Activated CD8-positive, alpha-beta T cell treated with anti-CD3 and anti-CD28 coated beads, Interleukin-2, amount 10 ng/mL, durations not matched to agents 7 days and 5 days (primary cell): ENCODE measurements around the gene HERC6. TPM values are rescaled to one million over a fixed set of nuclear protein-coding genes. Genes with fewer than 3 reads are reported as not detected.
"Not testable (repeated sequence)": the region's sequence is repeated elsewhere in the genome, so short reads cannot be mapped to it uniquely, and the experiment has no call there.

ENCODE experiments used
- ATAC-seq: fragments of 150-1000 bp; cut with Tn5 transposase; one replicate; pipeline ENCODE4 v1.10.0; 2021; ENCODE audit warnings: moderate library complexity
- CTCF ChIA-PET: fragments of 350-600 bp; sonication (Branson Sonifier 250); formaldehyde crosslinking; loops from one replicate; lab custom pipeline; 2021; ENCODE audit warnings: antibody characterized with exemption; lab: Charles Lee
- POLR2A ChIA-PET: fragments of 350-600 bp; sonication (Branson Sonifier 250); formaldehyde crosslinking; loops from one replicate; lab custom pipeline; 2021; ENCODE audit warnings: antibody characterized with exemption; lab: Charles Lee
- DNase-seq: peaks from one replicate; pipeline ENCODE4 v3.0.0-alpha.2; 2020
- H3K27ac Mint-ChIP-seq: one replicate; pipeline ENCODE4 v1.8.0; 2021; ENCODE audit warnings: mild to moderate bottlenecking, mixed read lengths
- H3K27me3 Mint-ChIP-seq: one replicate; pipeline ENCODE4 v1.8.0; 2021; ENCODE audit warnings: low read depth, mixed read lengths
- H3K36me3 Mint-ChIP-seq: one replicate; pipeline ENCODE4 v1.8.0; 2021; ENCODE audit warnings: low read depth, mixed read lengths
- H3K4me1 Mint-ChIP-seq: one replicate; pipeline ENCODE4 v1.8.0; 2021; ENCODE audit warnings: low read depth, mixed read lengths
- H3K4me3 Mint-ChIP-seq: one replicate; pipeline ENCODE4 v1.8.0; 2021; ENCODE audit warnings: mild to moderate bottlenecking, mixed read lengths
- H3K9me3 Mint-ChIP-seq: one replicate; pipeline ENCODE4 v1.8.0; 2022; ENCODE audit warnings: mixed read lengths; ENCODE audit not compliant: insufficient read depth
- total RNA-seq, 2 experiments: library from RNA; stranded (reverse); gene quantifications; one replicate each; pipeline ENCODE4 v1.2.3, GENCODE V29; 2021

Gene HERC6
- total RNA-seq, 2 experiments from 2014 or later, result 25.5 to 26.9 TPM

DNA sequence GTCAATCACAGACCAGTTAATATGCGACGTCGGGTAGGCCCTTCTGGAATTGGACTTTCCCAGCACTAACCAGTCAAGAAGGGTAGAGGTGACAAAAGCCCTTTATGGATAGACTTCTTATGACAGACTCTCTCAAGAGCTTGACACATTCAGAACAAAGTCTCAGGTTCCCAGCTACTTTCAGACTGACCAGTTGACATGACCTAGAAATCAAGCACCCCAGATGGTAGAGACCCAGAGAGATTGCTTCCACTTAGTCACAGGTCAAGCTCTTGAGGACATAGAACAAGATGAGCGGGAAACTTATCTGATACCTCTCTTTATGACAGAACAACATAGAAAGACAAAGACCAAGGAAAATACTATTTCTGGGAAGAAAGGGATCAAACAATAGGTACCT lies 21.4 kb upstream of the HERC6 start:
- Mint-ChIP-seq H3K9me3 (peaks cover 28% of the 10 kb centered on the region), H3K27me3 (no peaks in the 10 kb centered on the region), H3K36me3 (peaks cover under 1% of the 10 kb centered on the region), H3K27ac (no peak overlapping the region), H3K4me3 (no peak overlapping the region), H3K4me1 (no peaks in the 10 kb centered on the region)
- ChIA-PET POLR2A (no interaction called here), CTCF (no interaction called here)
- ATAC-seq, result no peak
- DNase-seq, result no peak

DNA sequence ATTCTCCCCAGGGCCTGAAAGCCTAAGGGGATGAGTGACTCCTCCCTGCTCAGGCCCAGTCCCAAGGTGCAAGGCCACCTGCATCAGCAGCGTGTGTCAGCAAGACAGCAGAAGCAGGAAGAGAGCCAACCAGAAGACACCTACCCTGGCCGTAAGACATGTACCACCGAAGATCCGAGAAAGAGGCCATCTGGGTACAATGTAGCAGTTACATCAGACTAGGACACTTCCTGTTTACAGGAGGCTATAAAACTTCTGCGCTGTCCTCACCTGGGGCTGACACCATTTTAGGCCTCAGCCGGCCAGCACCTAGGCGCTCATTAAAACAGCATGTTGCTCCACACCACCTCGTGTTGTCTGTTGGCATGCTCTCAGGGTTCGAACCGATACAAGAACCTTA lies 19.1 kb upstream of the HERC6 start:
- ChIA-PET CTCF (no interaction called here), POLR2A (no interaction called here)
- Mint-ChIP-seq H3K4me1 (no peaks in the 10 kb centered on the region), H3K27me3 (peaks cover 2% of the 10 kb centered on the region), H3K9me3 (peaks cover 27% of the 10 kb centered on the region), H3K36me3 (peaks cover 2% of the 10 kb centered on the region), H3K4me3 (no peak overlapping the region), H3K27ac (no peak overlapping the region)
- ATAC-seq (no peak), DNase-seq (no peak)

DNA sequence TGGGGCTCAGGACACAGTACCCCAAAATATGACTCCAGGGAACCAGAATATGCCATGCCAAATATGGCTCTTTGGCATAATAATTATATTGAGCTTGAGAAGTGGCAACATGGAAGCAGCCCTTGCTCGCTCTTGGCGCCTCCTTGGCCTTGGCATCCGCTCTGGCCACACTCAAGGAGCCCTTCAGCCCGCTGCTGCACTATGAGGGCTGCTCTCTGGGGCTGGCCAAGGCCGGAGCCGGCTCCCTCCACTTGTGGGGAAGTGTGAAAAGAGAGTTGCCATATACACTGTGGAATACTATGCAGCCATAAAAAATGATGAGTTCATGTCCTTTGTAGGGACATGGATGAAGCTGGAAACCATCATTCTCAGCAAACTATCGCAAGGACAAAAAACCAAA lies 18.4 kb upstream of the HERC6 start:
- Mint-ChIP-seq H3K27me3 (peaks cover 2% of the 10 kb centered on the region), H3K36me3 (peaks cover 2% of the 10 kb centered on the region), H3K4me3 (no peak overlapping the region), H3K9me3 (peaks cover 29% of the 10 kb centered on the region), H3K4me1 (no peaks in the 10 kb centered on the region), H3K27ac (no peak overlapping the region)
- DNase-seq (no peak), ATAC-seq (no peak)
- POLR2A ChIA-PET, result no interaction called here
- CTCF ChIA-PET, result no interaction called here

DNA sequence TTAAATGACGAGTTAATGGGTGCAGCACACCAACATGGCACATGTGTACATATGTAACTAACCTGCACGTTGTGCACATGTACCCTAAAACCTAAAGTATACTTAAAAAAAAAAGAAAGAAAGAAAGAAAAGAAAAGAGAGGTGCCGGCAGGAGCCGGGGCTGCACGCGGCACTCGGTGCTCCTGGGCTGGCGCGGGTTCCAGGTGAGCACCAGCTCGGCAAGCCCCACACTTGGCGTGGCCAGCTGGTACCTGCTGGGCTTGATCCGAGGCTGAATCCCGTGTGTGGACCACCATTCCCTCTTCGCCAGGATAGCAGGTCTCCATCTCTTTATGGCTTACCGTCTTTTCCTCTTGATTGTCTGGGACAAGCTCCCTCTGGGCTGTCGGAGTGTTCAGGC lies 17.9 kb upstream of the HERC6 start:
- no peaks in the 10 kb centered on the region for H3K4me1 Mint-ChIP-seq
- H3K9me3 Mint-ChIP-seq, result peaks cover 29% of the 10 kb centered on the region
- H3K36me3 Mint-ChIP-seq, result peaks cover 2% of the 10 kb centered on the region
- CTCF ChIA-PET, result no interaction called here
- no peak overlapping the region for H3K27ac Mint-ChIP-seq
- no peak for ATAC-seq
- H3K27me3 Mint-ChIP-seq, result peaks cover 2% of the 10 kb centered on the region
- POLR2A ChIA-PET, result no interaction called here
- DNase-seq, result no peak
- no peak overlapping the region for H3K4me3 Mint-ChIP-seq

DNA sequence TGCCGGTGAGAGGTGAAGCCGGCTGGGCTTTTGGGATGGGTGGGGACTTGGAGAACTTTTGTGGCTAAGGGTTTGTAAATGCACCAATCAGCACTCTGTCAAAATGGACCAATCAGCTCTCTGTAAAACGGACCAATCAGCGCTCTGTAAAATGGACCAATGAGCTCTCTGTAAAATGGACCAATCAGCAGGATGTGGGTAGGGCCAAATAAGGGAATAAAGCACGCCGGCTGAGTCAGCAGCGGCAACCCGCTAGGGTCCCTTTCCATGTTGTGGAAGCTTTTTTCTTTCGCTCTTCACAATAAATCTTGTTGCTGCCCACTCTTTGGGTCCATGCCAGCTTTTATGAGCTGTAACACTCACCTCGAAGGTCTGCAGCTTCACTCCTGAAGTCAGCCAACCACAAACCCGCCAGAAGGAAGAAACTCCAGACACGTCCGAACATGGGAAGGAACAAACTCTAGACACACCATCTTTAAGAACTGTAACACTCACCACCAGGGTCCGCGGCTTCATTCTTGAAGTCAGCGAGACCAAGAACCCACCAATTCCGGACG lies 17.4 kb upstream of the HERC6 start:
- H3K4me1 Mint-ChIP-seq, DNase-seq, H3K36me3 Mint-ChIP-seq, POLR2A ChIA-PET, ATAC-seq, H3K4me3 Mint-ChIP-seq, H3K27ac Mint-ChIP-seq, H3K27me3 Mint-ChIP-seq, CTCF ChIA-PET: not testable (repeated sequence)
- peaks cover 29% of the 10 kb centered on the region for H3K9me3 Mint-ChIP-seq

DNA sequence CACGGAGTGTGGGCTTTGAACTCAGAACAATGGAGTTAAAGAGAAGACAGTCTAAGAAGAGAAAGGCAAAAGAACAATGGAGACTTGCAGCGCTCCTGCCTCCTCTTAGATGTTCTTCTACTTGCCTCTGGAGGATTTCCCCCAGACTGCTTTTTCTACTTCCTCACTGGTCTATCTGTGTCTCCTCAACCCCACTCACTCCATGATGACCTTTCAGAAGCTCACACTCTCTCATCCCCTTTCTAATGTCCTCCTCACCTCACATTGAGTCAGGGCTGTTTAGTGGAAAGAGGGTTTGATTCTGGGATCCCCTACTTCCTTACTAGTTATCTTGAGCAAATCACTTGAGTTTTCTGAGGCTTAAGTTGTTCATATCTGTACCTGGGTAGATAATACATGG lies 12.2 kb upstream of the HERC6 start:
- Mint-ChIP-seq H3K4me3 (no peak overlapping the region), H3K27ac (no peak overlapping the region), H3K4me1 (peaks cover 4% of the 10 kb centered on the region), H3K27me3 (peaks cover 2% of the 10 kb centered on the region), H3K9me3 (peaks cover 17% of the 10 kb centered on the region), H3K36me3 (peaks cover 2% of the 10 kb centered on the region)
- DNase-seq (no peak), ATAC-seq (no peak)
- ChIA-PET POLR2A (no interaction called here), CTCF (no interaction called here)

DNA sequence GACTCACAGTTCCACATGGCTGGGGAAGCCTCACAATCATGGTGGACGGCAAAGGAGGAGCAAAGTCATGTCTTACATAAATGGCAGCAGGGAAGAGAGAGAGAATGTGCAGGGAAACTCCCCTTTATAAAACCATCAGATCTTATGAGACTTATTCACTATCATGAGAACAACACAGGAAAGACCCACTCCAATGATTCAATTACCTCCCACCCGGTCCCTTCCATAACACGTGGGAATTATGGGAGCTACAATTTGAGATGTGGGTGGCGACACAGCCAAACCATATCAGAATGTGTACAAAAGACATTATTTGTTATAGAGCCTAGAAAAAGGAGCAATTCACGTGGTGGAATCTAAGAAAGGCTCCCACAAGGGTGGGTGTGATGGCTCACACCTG lies 10.8 kb upstream of the HERC6 start:
- DNase-seq, result no peak
- peaks cover 7% of the 10 kb centered on the region for H3K4me1 Mint-ChIP-seq
- ATAC-seq, result no peak
- POLR2A ChIA-PET, result interaction anchor here (2.4 kb wide), 1 partner anchor 83 kb away, joined by 9 read pairs; the partner anchor contains the start of gene PPM1K
- H3K9me3 Mint-ChIP-seq, result peaks cover 13% of the 10 kb centered on the region
- peaks cover 2% of the 10 kb centered on the region for H3K27me3 Mint-ChIP-seq
- CTCF ChIA-PET, result interaction anchor here (1.7 to 4.7 kb wide), 2 partner anchors 11 to 148 kb away, joined by 5 to 37 read pairs; partner anchors contain the start of gene HERC6
- peaks cover 2% of the 10 kb centered on the region for H3K36me3 Mint-ChIP-seq
- no peak overlapping the region for H3K27ac Mint-ChIP-seq
- H3K4me3 Mint-ChIP-seq, result no peak overlapping the region

DNA sequence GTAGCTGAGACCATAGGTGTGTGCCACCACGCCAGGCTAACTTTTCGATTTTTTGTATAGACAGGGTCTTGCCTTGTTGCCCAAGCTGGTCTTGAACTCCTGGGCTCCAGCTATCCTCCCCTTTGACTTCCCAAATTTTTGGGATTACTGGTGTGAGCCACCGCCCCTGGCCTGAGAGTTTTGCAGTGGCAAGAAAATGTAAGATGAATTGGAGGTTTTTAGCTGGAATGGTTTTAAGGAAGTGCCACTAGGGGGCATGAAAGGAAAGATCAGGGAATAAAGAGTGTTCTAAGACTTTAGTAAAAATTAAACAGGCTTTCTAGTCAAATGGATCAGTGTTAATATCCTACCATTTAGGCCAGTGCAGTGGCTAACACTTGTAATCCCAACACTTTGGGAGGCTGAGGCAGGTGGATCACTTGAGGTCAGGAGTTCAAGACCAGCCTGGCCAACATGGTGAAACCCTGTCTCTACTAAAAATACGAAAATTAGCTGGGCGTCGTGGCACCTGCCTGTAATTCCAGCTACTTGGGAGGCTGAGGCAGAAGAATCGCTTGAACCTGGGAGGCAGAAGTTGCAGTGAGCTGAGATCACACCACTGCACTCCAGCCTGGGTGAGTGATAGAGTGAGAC lies 9.4 kb upstream of the HERC6 start:
- not testable (repeated sequence) for ATAC-seq, H3K27ac Mint-ChIP-seq
- POLR2A ChIA-PET, result interaction anchor here (2.4 kb wide), 1 partner anchor 84 kb away, joined by 9 read pairs; the partner anchor contains the start of gene PPM1K

DNA sequence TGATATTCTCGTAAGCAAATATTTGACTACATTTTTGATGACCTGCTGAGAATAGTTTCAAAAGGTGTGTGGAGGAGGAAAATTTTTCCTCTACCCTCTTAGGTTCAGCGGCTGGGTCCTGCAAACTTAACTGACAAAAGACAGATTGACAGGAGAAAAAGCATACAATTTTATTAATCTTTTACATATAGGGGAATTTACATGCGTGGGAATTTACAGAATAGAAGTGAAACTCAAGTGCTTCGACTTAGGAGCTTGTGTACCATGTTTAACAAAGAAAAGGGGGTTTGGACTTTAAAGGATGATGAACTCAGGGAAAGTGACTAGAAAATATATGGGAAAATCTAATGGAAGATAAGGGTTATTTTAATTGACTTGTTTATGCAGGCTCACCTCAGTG lies 2.5 kb downstream of the HERC6 start:
- ChIA-PET CTCF (interaction anchor here (0.8 kb wide), 1 partner anchor 12 kb away, joined by 3 read pairs; no protein-coding TSS in a partner anchor), POLR2A (interaction anchor here (1.2 to 2.1 kb wide), 3 partner anchors 40 to 97 kb away, joined by 4 to 32 read pairs (median 9); partner anchors contain the start of genes HERC5 and PPM1K)
- H3K9me3 Mint-ChIP-seq, result peaks cover 18% of the 10 kb centered on the region
- H3K27ac Mint-ChIP-seq, result peak overlapping the region; percentile 97
- H3K36me3 Mint-ChIP-seq, result peaks cover 60% of the 10 kb centered on the region
- peak overlapping the region; percentile 30 for H3K4me3 Mint-ChIP-seq
- H3K27me3 Mint-ChIP-seq, result no peaks in the 10 kb centered on the region
- no peak for DNase-seq
- no peak for ATAC-seq
- H3K4me1 Mint-ChIP-seq, result peaks cover 54% of the 10 kb centered on the region

More for the DNA sequence above, 9.4 kb upstream of the HERC6 start:
- CTCF ChIA-PET, result interaction anchor here (0.7 to 4.7 kb wide), 10 partner anchors 8 to 254 kb away, joined by 3 to 37 read pairs (median 3); partner anchors contain the start of gene HERC6
- H3K4me1 Mint-ChIP-seq, DNase-seq, H3K27me3 Mint-ChIP-seq, H3K9me3 Mint-ChIP-seq, H3K36me3 Mint-ChIP-seq, H3K4me3 Mint-ChIP-seq: not testable (repeated sequence)

DNA sequence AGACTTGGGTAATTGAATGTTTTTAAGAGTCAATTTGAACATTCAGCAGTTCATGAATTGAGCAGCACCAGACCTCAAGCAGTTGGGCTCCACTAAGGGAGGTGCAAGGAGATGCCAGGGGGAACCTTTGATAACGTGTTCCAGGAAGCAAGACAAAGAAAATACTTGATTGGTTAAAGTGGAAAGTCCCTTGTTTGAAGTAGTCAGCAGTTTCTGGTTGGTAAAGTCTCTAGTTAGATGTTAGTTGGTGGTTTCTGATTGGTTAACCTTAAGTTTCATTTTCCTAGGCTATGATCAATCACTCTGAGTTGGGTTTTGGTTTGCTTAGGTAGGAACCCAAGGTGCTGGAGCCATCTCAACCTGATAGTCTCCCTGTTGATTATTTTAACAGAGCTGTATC lies 4.0 kb downstream of the HERC6 start:
- peak; percentile 67 for DNase-seq
- Mint-ChIP-seq H3K9me3 (peaks cover 12% of the 10 kb centered on the region), H3K27me3 (no peaks in the 10 kb centered on the region), H3K36me3 (peaks cover 68% of the 10 kb centered on the region), H3K4me1 (peaks cover 53% of the 10 kb centered on the region), H3K4me3 (peak overlapping the region; percentile 65), H3K27ac (peak overlapping the region; percentile 97)
- peak; percentile 77 for ATAC-seq
- ChIA-PET POLR2A (interaction anchor here (0.8 to 2.0 kb wide), 4 partner anchors 72 to 99 kb away, joined by 3 to 26 read pairs (median 12); partner anchors contain the start of genes HERC5 and PPM1K), CTCF (interaction anchor here (1.0 kb wide), 1 partner anchor 163 kb away, joined by 4 read pairs; no protein-coding TSS in a partner anchor)

DNA sequence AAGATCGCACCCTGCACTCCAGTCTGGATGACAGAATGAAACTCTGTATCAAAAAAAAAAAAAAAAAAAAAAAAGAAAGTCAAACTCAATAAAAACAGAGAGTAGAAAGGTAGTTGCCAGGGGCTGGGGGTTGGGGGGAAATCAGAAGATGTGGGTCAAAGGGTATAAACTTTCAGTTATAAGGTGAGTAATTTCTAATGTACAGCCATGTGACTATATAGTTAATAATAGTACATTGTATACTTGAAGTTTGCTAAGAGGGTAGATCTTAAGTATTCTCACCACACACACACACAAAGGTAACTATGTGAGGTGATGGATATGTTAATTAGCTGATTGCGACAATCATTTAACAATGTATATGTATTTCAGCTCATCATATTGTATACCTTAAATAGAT lies 11.5 kb downstream of the HERC6 start:
- POLR2A ChIA-PET, result interaction anchor here (1.0 to 1.3 kb wide), 2 partner anchors 67 to 107 kb away, joined by 4 to 5 read pairs; partner anchors contain the start of gene HERC5

DNA sequence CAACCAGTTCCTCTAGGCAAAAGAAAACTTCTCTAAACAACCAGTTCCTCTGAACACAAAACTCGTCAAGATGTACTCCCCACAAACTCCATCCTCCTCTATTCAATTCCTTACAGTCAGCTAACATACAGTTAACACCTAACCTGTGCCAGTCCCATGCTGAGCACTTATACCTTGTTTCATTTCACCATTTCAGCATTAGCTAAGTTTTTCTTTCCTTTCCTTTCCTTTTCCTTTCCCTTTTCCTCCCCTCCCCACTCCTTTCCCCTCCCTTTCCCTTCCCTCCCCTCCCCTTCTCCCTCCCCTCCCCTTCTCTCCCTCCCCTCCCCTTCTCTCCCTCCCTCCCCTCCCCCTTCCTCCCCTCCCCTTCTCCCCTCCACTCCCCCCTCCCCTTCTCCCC lies 13.1 kb downstream of the HERC6 start:
- Mint-ChIP-seq H3K9me3 (no peaks in the 10 kb centered on the region), H3K4me1 (peaks cover 3% of the 10 kb centered on the region), H3K27ac (no peak overlapping the region), H3K36me3 (peaks cover 60% of the 10 kb centered on the region), H3K4me3 (no peak overlapping the region), H3K27me3 (no peaks in the 10 kb centered on the region)
- DNase-seq (no peak), ATAC-seq (no peak)
- ChIA-PET CTCF (no interaction called here), POLR2A (interaction anchor here (1.3 kb wide), 1 partner anchor 107 kb away, joined by 7 read pairs; the partner anchor contains the start of gene PPM1K)

More for the DNA sequence above, 11.5 kb downstream of the HERC6 start:
- H3K4me3 Mint-ChIP-seq, result no peak overlapping the region
- H3K9me3 Mint-ChIP-seq, result no peaks in the 10 kb centered on the region
- H3K36me3 Mint-ChIP-seq, result peaks cover 65% of the 10 kb centered on the region
- H3K27me3 Mint-ChIP-seq, result no peaks in the 10 kb centered on the region
- ATAC-seq (no peak), DNase-seq (no peak)
- CTCF ChIA-PET, result interaction anchor here (0.8 kb wide), 1 partner anchor 66 kb away, joined by 3 read pairs; no protein-coding TSS in a partner anchor
- H3K4me1 Mint-ChIP-seq, result peaks cover 7% of the 10 kb centered on the region
- no peak overlapping the region for H3K27ac Mint-ChIP-seq
